Epithelial cell of esophagus (primary cell): ENCODE results near the gene EFR3B.
"Not testable (repeated sequence)": the region's sequence is repeated elsewhere in the genome, so short reads cannot be mapped to it uniquely, and the experiment has no call there.

ENCODE experiments used
- DNase-seq: peaks from one replicate; pipeline ENCODE4 v3.0.0; 2010; ENCODE audit warnings: low read depth
- H3K4me3 ChIP-seq: 2 replicates; pipeline ENCODE4 v1.5.1; 2011; ENCODE audit warnings: mild to moderate bottlenecking, low read length, control low read depth
- CTCF ChIP-seq: IDR thresholded peaks from 2 replicates; pipeline ENCODE4 v1.5.1; 2011; ENCODE audit warnings: low read depth, mild to moderate bottlenecking, low read length, control low read depth, inconsistent platforms; ENCODE audit not compliant: insufficient read depth; ENCODE audit errors: missing control alignments

The EFR3B gene

GRCh38 chr2:25041928-25042320, at the start of gene EFR3B:
TSS of gene EFR3B (plus strand) at chr2:25042076. CDS start at chr2:25042313, 237 bp downstream.
- peak; percentile 94 for DNase-seq
- peak within 1 kb of the TSS; percentile 45 for H3K4me3 ChIP-seq
- TF ChIP-seq CTCF = no peak

GRCh38 chr2:24993406-24994145, 48.3 kb upstream of the EFR3B start:
- DNase-seq = no peak
- TF ChIP-seq CTCF = no peak
- H3K4me3 ChIP-seq = no peak overlapping the region

- no peak overlapping the region for H3K4me3 ChIP-seq
- no peak for TF ChIP-seq CTCF
- no peak for DNase-seq
Observed at GRCh38 chr2:24994146-24994724, 47.6 kb upstream of the EFR3B start.

GRCh38 chr2:24999097-24999496, 42.8 kb upstream of the EFR3B start:
- not testable (repeated sequence) for H3K4me3 ChIP-seq, DNase-seq

- no peak for DNase-seq
- H3K4me3 ChIP-seq = no peak overlapping the region
- no peak for TF ChIP-seq CTCF
Observed at GRCh38 chr2:25000036-25000435, 41.8 kb upstream of the EFR3B start.

GRCh38 chr2:25000503-25001324, 41.2 kb upstream of the EFR3B start:
- TF ChIP-seq CTCF = no peak
- DNase-seq = peak; percentile 40
- no peak overlapping the region for H3K4me3 ChIP-seq

GRCh38 chr2:25001325-25001637, 40.6 kb upstream of the EFR3B start:
- no peak for TF ChIP-seq CTCF
- H3K4me3 ChIP-seq = no peak overlapping the region
- DNase-seq = no peak
